ENCODE measurements around the gene CASQ1. TPM values are rescaled to one million over a fixed set of nuclear protein-coding genes. Genes with fewer than 3 reads are reported as not detected.

CASQ1 gene
- total and polyA plus RNA-seq, 9 donors, result 0.06 to 0.92 (median 0.43) TPM; not detected in 3

- no peak for TF ChIP-seq POLR2A (IDR thresholded peaks at IDR 0.05)
- no peak for TF ChIP-seq EP300 (IDR thresholded peaks at IDR 0.05)
- TF ChIP-seq, protein P1, sequence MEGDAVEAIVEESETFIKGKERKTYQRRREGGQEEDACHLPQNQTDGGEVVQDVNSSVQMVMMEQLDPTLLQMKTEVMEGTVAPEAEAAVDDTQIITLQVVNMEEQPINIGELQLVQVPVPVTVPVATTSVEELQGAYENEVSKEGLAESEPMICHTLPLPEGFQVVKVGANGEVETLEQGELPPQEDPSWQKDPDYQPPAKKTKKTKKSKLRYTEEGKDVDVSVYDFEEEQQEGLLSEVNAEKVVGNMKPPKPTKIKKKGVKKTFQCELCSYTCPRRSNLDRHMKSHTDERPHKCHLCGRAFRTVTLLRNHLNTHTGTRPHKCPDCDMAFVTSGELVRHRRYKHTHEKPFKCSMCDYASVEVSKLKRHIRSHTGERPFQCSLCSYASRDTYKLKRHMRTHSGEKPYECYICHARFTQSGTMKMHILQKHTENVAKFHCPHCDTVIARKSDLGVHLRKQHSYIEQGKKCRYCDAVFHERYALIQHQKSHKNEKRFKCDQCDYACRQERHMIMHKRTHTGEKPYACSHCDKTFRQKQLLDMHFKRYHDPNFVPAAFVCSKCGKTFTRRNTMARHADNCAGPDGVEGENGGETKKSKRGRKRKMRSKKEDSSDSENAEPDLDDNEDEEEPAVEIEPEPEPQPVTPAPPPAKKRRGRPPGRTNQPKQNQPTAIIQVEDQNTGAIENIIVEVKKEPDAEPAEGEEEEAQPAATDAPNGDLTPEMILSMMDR (IDR thresholded peaks at IDR 0.05), result no peak
- Histone ChIP-seq H3K27me3 (no peaks in the 10 kb centered on the region), H3K36me3 (no peaks in the 10 kb centered on the region), H3K27ac (no peak overlapping the region), H3K4me1 (ENCODE audit: insufficient read depth) (peaks cover 18% of the 10 kb centered on the region), H3K9me3 (no peaks in the 10 kb centered on the region), H3K4me3 (no peak overlapping the region)
- DNase-seq, result no peak
- 77 to 80% (median 79%) methylated on average over 10 of the region's 10 CpGs for WGBS, 3 donors
- intact Hi-C loops (cut with DNase I), result no loop called here
These were observed 20.8 kb downstream of the CASQ1 start for GRCh38 chr1:160211046-160211790.

DNA sequence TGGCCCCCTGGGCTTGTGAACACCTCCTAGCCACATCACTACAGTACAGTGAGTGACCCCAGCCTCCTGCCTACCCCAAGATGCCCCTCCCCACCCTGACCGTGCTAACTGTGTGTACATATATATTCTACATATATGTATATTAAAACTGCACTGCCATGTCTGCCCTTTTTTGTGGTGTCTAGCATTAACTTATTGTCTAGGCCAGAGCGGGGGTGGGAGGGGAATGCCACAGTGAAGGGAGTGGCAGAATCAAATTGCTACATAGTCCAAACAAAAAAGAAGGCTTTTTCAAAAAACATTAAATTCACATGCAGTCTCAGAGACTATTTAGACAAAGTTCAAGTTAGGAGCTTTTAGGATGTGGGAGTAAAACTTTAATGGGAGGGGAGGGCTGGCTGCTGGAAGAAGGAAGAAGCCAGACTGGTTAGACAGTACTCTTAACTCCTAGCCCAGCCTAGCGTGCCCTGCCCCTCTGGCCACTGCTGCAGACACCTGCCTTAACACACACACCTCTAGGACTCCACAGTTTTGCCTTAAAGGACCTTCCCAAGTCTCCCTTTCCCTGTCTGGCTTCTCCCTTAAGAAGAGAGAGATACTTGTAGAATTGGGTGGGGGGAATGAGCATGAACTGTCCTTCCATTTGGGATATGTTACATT lies 24.2 kb downstream of the CASQ1 start:
- Histone ChIP-seq H3K27ac (no peak overlapping the region), H3K9me3 (no peaks in the 10 kb centered on the region), H3K4me3 (no peak overlapping the region), H3K36me3 (no peaks in the 10 kb centered on the region), H3K27me3 (no peaks in the 10 kb centered on the region), H3K4me1 (ENCODE audit: insufficient read depth) (peaks cover 11% of the 10 kb centered on the region)
- intact Hi-C loops (cut with DNase I), result loop anchor here in 1 of 4 donors (5.0 kb wide), 1 partner anchor 112 kb away; no protein-coding TSS in a partner anchor
- WGBS, 3 donors, result 47 to 68% (median 65%) methylated on average over 3 of the region's 3 CpGs
- DNase-seq, result no peak
- TF ChIP-seq, protein P1 (IDR thresholded peaks at IDR 0.05), result no peak

DNA sequence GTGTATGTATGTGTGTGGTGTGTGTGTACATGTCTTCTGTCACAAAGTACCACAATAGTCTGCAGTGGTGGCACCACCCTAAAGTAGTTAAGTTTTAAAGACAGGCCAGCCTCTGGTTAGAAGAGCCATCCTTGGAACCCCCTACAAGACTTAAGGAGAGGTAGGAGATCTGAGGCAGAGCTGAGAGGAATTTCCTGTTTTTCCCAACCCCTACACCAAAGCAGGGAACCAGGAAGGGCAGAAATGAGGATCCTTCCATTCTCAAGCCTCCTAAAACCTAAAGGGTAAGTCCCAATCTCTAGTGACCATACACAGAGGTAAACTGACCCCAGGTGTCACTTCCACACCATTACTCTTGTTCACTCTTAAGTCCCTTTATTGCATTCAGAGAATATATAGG lies 25.9 kb downstream of the CASQ1 start:
- DNase-seq, result no peak
- H3K4me1 ChIP-seq (ENCODE audit: insufficient read depth), result peaks cover 2% of the 10 kb centered on the region
- H3K9me3 ChIP-seq, result no peaks in the 10 kb centered on the region
- H3K27me3 ChIP-seq, result no peaks in the 10 kb centered on the region
- H3K4me3 ChIP-seq, result no peak overlapping the region
- TF ChIP-seq, protein P1 (IDR thresholded peaks at IDR 0.05), result no peak
- TF ChIP-seq POLR2A (IDR thresholded peaks at IDR 0.05) (no peak), EP300 (IDR thresholded peaks at IDR 0.05) (no peak)
- H3K27ac ChIP-seq, result no peak overlapping the region
- no peaks in the 10 kb centered on the region for H3K36me3 ChIP-seq
- intact Hi-C loops (cut with DNase I), result loop anchor here in 1 of 4 donors (5.0 kb wide), 1 partner anchor 114 kb away; no protein-coding TSS in a partner anchor

GRCh38 chr1:160217481-160218051 lies 27.2 kb downstream of the CASQ1 start:
- H3K9me3 ChIP-seq, result no peaks in the 10 kb centered on the region
- TF ChIP-seq, protein P1 (IDR thresholded peaks at IDR 0.05), result no peak
- TF ChIP-seq POLR2A (IDR thresholded peaks at IDR 0.05), result no peak
- no peak for TF ChIP-seq EP300 (IDR thresholded peaks at IDR 0.05)
- H3K4me3 ChIP-seq, result no peak overlapping the region
- DNase-seq, result peak in 4 of 5 donors; percentile 37 to 66 (median 40)
- 38 to 44% (median 40%) methylated on average over 10 of the region's 10 CpGs for WGBS, 3 donors
- intact Hi-C loops (cut with DNase I), result loop anchor here in 2 of 4 donors (2.0 to 5.0 kb wide), 2 partner anchors 25 to 115 kb away; no protein-coding TSS in a partner anchor
- peak overlapping the region; percentile 26 to 36 for H3K27ac ChIP-seq
- H3K36me3 ChIP-seq, result no peaks in the 10 kb centered on the region
- H3K4me1 ChIP-seq (ENCODE audit: insufficient read depth), result peaks cover 2% of the 10 kb centered on the region
- H3K27me3 ChIP-seq, result no peaks in the 10 kb centered on the region

All from ovary (tissue), 9 donors.